HTERT RPE-1 (cell line): ENCODE data around the gene SLC45A3.
"Not testable (repeated sequence)": the region's sequence is repeated elsewhere in the genome, so short reads cannot be mapped to it uniquely, and the experiment has no call there.

Experiments used
- in situ Hi-C: fragments of 300-500 bp; cut with MboI; formaldehyde crosslinking; loops from 4 replicates; pipeline ENCODE4 v1.14.3; 2020; ENCODE audit warnings: low sequenced_read_pairs

The SLC45A3 gene

DNA sequence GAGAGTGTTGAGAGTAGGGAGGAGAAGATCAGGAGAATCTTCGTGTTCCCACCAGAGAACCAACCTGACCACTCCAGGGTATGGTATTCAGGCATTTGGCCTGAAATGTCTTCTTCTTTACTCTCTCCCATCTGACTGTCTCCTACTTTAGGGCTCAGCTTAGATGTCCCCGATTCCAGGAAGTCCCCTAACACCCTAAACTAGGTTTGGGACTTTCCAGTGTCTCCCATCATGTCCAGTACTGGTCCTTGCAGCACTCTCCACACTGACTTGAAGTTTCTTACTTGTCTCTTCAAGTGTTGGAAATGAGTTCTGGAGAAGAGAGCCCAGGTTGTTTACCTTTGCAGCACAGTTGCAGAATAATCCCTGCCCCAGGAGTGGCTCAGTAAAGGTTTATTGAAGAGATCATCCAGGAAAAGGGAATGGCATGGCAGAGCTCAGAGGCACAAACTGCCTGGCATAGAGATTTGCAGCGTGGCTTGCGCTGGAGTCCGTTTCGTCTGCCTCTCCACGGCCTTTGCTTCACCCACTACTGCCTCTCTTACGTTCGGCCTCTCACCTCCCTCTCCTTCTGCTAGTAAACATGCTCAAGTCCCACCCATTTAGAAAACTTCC is 42.3 kb downstream of the SLC45A3 start:
- in situ Hi-C loops, result no loop called here

GRCh38 chr1:205636732-205637131 is 43.6 kb downstream of the SLC45A3 start:
- in situ Hi-C loops, result no loop called here

DNA sequence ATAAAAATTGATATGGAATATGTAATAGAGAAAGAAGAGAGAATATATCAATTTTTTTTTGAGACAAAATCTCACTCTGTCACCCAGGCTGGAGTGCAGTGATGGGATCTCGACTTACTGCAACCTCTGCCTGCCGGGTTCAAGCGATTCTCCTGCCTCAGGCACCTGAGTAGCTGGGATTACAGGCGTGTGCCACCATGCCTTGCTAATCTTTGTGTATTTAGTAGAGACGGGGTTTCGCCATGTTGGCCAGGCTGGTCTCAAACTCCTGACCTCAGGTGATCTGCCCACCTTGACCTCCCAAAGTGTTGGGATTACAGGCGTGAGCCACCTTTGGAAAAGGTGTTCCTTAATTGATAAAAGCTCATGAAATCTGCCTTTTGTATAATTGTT is 44.2 kb downstream of the SLC45A3 start:
- in situ Hi-C loops, result not testable (repeated sequence)

DNA sequence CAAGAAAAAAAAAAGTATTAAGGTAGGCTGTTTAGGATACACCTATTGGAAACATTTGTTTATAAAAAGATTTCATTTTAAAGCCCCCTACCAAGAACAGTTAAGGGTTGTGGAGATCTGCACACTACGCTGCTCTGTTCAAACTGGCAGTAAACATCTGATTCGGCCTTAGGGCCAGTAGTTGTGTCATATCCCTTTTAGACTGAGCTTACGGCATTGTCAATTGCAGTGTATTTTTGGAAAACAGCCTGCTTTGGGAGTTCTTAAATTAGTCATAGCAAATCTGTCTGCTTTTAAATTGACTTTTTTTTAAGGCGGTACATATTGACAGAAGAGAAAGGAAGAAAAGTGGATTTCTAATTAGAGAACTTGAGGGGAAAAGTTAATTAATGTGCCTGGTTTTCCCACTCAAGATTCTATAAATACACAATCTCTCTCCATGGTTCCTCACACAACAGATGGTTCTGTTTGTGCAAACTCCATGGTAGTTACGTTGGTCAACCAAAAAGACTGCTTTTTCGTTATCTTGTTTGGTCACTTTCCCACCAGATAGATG is 46.8 kb downstream of the SLC45A3 start:
- in situ Hi-C loops, result no loop called here

GRCh38 chr1:205632669-205633169 is 47.6 kb downstream of the SLC45A3 start:
- in situ Hi-C loops, result no loop called here

GRCh38 chr1:205631768-205632668 is 48.3 kb downstream of the SLC45A3 start, which contains the start of gene ELK4:
TSS of gene ELK4 (minus strand) at chr1:205632011. CDS start at chr1:205623882, 8,129 bp downstream.
- in situ Hi-C loops, result no loop called here

GRCh38 chr1:205631010-205631767 is 49.1 kb downstream of the SLC45A3 start:
- in situ Hi-C loops, result no loop called here

- in situ Hi-C loops, result no loop called here
These were observed 49.7 kb downstream of the SLC45A3 start for GRCh38 chr1:205630651-205631009.

DNA sequence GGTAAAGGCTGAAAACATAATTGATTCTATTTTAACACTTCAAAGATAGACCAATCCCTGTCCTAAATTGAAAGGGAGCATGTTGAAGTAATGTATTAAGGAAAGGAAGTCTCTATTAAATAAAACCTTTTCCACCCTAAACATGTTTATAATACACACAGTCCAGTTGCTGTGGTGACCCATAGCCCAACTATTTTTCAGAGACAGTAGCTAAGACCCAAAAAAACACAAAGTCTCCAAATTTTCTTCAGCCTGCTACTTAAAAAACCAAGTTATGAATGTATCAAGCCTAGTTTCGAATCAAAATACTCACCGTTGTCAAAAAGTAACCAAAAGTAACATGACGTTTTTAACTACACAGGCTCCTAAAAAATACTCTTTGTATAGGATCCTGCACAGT is 50.1 kb downstream of the SLC45A3 start:
- in situ Hi-C loops, result no loop called here

DNA sequence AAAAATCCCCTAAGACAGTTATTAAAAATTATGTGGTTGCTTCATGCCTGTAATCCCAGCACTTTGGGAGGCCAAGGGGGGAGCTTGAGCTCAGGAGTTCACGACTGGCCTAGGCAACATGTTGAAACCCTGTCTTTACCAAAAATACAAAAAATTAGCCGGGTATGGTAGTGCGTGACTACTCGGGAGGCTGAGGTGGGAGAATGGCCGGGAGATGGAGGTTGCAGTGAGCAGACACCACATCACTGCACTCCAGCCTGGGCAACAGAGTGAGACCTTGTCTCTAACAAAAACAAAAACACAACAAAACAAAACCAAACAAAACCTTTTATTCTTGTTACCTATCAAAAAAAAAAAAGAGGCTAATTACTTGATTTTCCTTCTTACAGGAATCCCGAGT is 50.6 kb downstream of the SLC45A3 start:
- in situ Hi-C loops, result no loop called here

GRCh38 chr1:205627956-205628355 is 52.4 kb downstream of the SLC45A3 start:
- in situ Hi-C loops, result no loop called here

GRCh38 chr1:205626216-205626615 is 54.1 kb downstream of the SLC45A3 start:
- in situ Hi-C loops, result no loop called here

DNA sequence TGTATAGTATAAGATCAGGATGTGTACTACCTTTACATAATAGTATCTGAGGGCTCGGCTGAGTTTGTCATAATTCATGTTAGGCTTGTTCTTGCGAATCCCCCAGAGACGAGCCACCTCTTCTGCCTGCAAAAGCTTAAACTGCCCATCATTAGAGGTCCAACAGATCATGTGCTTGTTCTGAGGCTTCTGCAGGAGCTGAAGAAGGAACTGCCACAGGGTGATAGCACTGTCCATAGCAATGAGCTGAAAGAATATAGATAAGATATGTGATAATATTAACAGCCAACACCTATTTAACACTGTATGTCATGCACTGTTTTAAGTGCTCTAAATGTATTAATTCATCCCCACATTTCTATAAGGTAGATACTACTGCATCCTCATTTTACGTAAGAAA is 56.7 kb downstream of the SLC45A3 start:
- in situ Hi-C loops, result no loop called here

DNA sequence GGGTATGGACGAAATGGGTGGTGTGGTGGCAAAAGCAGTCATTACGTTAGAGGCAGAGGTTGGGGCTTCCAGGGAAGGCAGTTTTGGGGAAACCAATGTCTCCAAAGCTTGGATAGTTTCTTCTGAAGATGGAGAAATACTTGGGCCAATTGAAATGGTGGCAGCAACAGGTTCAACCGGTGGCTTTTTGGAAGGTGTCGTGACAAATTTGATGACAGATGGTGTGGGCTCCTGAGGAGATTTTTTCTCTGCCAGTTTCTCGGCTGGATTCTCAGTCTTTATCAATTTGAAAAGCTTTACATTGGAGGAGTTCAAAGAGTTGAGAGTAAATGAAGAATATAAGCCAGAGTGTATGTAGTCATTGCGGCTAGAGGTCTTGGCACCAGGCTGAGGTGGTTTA is 60.0 kb downstream of the SLC45A3 start:
- in situ Hi-C loops, result no loop called here

DNA sequence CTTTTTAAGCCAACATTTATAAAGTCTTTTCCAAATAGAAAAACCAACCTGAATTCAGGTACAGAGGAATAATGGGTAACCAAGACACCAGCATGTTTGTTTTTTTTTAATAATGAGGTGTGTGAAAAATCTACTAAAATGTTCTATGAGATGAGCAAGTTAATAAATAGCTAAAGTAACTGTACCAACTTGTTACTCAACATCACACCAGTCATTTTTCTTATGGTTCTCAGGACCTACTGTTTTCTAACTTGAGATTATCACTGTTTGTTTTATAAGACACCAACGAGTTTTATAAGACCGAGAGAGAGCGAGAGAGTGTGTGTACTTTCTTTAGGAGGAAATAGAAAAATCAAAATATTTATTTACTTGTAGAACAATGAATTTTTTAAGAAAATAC is 60.9 kb downstream of the SLC45A3 start:
- in situ Hi-C loops, result no loop called here

DNA sequence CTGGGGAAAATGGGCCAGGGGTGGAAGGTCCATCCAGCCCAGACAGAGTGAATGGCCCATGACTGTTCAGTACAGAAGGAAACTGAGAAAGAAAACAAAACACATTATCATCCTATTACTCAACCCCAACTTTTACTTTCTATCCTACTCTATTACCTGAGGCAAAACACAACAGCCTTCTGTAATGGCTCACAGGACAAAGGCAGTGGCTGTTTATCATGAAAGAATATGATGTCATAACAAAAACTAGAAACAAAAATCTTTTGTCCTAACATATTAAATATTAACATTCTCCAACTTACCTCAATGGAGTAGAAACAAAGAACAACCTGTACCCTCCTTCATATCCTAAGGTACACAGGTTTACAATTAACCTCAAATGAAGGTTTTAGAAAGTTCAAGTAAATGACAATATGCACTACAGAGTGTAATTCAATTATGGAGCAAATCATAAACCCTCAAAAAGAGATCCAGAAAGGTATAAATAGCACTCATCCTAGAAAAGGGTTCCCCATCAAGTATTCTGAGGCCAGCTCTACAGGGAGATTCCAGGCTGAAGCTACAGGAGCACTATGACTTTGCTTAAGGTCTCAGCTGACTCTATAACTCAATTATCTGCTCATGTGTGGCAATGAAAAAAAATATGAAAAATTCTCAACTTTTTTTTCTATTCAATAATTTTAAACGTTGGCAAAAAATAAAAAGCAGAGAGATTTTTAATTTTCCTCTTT is 63.6 kb downstream of the SLC45A3 start:
- in situ Hi-C loops, result no loop called here

DNA sequence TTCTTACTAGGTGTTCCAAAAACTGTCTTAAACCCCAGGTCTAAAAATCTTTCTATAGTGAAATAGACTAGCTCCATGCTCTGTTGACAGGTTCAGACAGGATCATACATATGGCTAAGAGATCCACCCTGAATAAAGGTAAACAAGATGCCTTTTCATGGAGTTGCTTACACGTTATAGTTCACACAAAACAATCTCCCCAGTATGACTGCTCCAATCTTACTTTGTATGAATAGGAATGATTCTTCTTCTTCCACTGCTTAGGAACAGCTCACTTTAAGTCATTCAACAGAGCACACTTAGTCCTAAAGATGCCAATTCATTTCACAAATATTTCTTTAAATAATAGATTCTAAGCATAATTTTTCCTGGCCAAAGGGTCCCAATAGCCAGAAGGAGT is 64.5 kb downstream of the SLC45A3 start:
- in situ Hi-C loops, result no loop called here

DNA sequence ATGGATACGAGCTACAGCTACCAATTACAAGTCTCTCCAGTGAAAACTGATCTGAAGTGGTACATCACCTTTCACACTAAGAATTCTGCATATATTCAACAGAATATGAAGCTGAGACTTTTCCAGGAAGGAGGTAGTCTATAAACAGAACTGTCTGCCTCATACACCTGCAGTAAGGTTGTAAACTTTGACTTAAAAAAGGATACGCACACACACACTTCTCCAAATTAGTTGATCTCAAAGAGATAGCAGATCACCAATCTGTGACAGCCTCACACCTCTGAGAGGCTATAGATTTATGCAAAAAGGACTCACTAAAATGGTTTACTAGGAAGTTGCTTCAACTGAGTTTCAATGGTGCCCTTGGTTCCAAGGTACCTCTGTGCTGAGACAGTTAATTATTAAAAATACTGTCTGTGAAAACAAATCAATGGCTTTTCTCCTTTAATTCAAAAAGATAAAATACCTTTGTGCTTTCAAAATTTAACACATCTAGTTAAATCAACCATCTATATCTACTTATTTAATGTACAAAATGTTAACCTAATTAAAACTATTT is 66.4 kb downstream of the SLC45A3 start:
- in situ Hi-C loops, result no loop called here

DNA sequence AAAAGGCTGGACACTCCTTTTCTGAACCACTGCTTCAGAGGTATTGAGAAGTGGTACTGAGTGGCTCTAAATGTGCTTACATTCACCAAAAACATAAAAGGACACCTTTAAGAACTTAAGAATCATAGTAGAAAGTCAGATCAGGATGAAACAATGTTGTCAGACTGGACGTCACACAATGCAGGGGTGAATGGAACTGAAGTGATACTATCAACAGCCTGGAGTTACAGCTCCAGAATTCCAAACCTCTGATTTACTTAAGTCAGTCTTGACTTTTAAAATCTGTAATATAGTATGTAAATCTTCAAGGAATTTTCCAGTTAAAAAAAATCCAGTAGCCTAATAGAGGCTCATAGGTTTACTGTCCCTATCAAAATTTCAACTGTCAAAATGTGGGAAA is 67.8 kb downstream of the SLC45A3 start:
- in situ Hi-C loops, result no loop called here

GRCh38 chr1:205612104-205612503 is 68.2 kb downstream of the SLC45A3 start:
- in situ Hi-C loops, result no loop called here
